Endothelial cell of umbilical vein (primary cell): ENCODE data around the gene PIF1. TPM values are rescaled to one million over a fixed set of nuclear protein-coding genes. Genes with fewer than 3 reads are reported as not detected.
A peak's percentile ranks its signal among the peaks of the same experiment; 100 is the strongest.

Experiments used
- BruUV-seq: library from RNA; stranded (reverse); fragments of 400-500 nt; replicated peaks from 2 replicates; lab custom pipeline; 2021; lab: Mats Ljungman, UMichigan
- CTCF ChIA-PET: fragments of 300-600, 350-600 bp; sonication (Branson Sonifier 250); formaldehyde crosslinking; loops from one replicate; lab custom pipeline; 2021; ENCODE audit warnings: antibody characterized with exemption, inconsistent platforms; lab: Charles Lee
- POLR2A ChIA-PET: fragments of 300-600, 350-600 bp; sonication (Branson Sonifier 250); formaldehyde crosslinking; loops from one replicate; lab custom pipeline; 2021; ENCODE audit warnings: antibody characterized with exemption, inconsistent platforms; lab: Charles Lee
- DNase-seq: peaks from one replicate; pipeline ENCODE4 v3.0.0-alpha.2; 2011; ENCODE audit warnings: low read depth, low spot score
- FAIRE-seq: peaks from 2 replicates; lab custom pipeline; 2011; peaks lifted over from hg19 to GRCh38; lab: Jason Lieb, UNC
- H2AFZ ChIP-seq: 2 replicates; pipeline ENCODE4 v1.6.0; 2012; ENCODE audit warnings: low read depth, low read length, control low read depth, inconsistent platforms
- H3K27ac ChIP-seq: 2 replicates; pipeline ENCODE4 v1.5.1; 2011; ENCODE audit warnings: low read depth, mild to moderate bottlenecking, control low read depth, low read length, moderate library complexity; ENCODE audit not compliant: insufficient read depth
- H3K27me3 ChIP-seq, 2 experiments: 2 replicates each; pipeline versions ENCODE4 v1.6.0 to v1.6.1; 2011; ENCODE audit warnings: low read length in 2 of 2, mixed read lengths in 1 of 2; ENCODE audit not compliant: control insufficient read depth in 2 of 2, insufficient read depth in 2 of 2
- H3K36me3 ChIP-seq, 2 experiments: 2 replicates in 1 of 2; 3 replicates in 1 of 2; pipeline ENCODE4 v1.5.1; 2011; ENCODE audit warnings: low read length in 2 of 2, mild to moderate bottlenecking in 1 of 2, moderate library complexity in 1 of 2; ENCODE audit not compliant: control insufficient read depth in 2 of 2, insufficient read depth in 2 of 2; ENCODE audit errors: extremely low read depth in 1 of 2
- H3K4me1 ChIP-seq: 3 replicates; pipeline ENCODE4 v1.5.1; 2011; ENCODE audit warnings: mild to moderate bottlenecking, low read length; ENCODE audit not compliant: control insufficient read depth, insufficient read depth; ENCODE audit errors: extremely low read depth
- H3K4me2 ChIP-seq: 2 replicates; pipeline ENCODE4 v1.6.1; 2011; ENCODE audit warnings: low read length, control low read depth, mixed read lengths; ENCODE audit not compliant: insufficient read depth
- H3K4me3 ChIP-seq, 3 experiments: fragments of 200-600 bp in 1 of 3; sonication (generic), shearing (Covaris generic) in 1 of 3; replicated peaks in 1 of 3; 2 replicates each; pipeline ENCODE4 v1.5.1; 2011 to 2016; ENCODE audit warnings: control low read depth in 3 of 3, low read length in 3 of 3, mild to moderate bottlenecking in 2 of 3, inconsistent platforms in 1 of 3, low read depth in 1 of 3, moderate library complexity in 1 of 3; ENCODE audit not compliant: insufficient read depth in 1 of 3
- H3K79me2 ChIP-seq: 2 replicates; pipeline ENCODE4 v1.6.0; 2012; ENCODE audit warnings: low read length, inconsistent platforms; ENCODE audit not compliant: control insufficient read depth, insufficient read depth
- H3K9ac ChIP-seq: replicated peaks from 2 replicates; pipeline ENCODE3; 2011; ENCODE audit warnings: low read length, control low read depth; ENCODE audit not compliant: insufficient read depth; ENCODE audit errors: extremely low read depth
- H3K9me1 ChIP-seq: replicated peaks from 3 replicates; pipeline ENCODE4 v1.6.0; 2011; ENCODE audit warnings: mild to moderate bottlenecking, low read length; ENCODE audit not compliant: control insufficient read depth, insufficient read depth; ENCODE audit errors: extremely low read depth
- H3K9me3 ChIP-seq: replicated peaks from 2 replicates; pipeline ENCODE4 v1.5.1; 2012; ENCODE audit warnings: low read length, inconsistent platforms; ENCODE audit not compliant: control insufficient read depth, insufficient read depth
- H4K20me1 ChIP-seq: replicated peaks from 2 replicates; pipeline ENCODE3; 2011; ENCODE audit warnings: mild to moderate bottlenecking, low read length; ENCODE audit not compliant: control insufficient read depth, insufficient read depth; ENCODE audit errors: extremely low read depth
- EZH2 ChIP-seq: IDR thresholded peaks from 2 replicates; pipeline ENCODE4 v1.6.1; 2012; ENCODE audit warnings: borderline replicate concordance, low read depth, mild to moderate bottlenecking, moderate library complexity, low read length, inconsistent platforms; ENCODE audit not compliant: severe bottlenecking
- FOS ChIP-seq: IDR thresholded peaks from 2 replicates; pipeline ENCODE4 v1.6.1; 2011; ENCODE audit warnings: mild to moderate bottlenecking, low read length, moderate library complexity, borderline replicate concordance; ENCODE audit not compliant: insufficient read depth
- GATA2 ChIP-seq: IDR thresholded peaks from 2 replicates; pipeline ENCODE4 v1.7.0; 2011; ENCODE audit warnings: low read depth, mild to moderate bottlenecking, moderate library complexity, mixed read lengths, low read length; ENCODE audit not compliant: insufficient read length, insufficient read depth
- JUN ChIP-seq: IDR thresholded peaks from 2 replicates; pipeline ENCODE4 v1.6.1; 2011; ENCODE audit warnings: borderline replicate concordance, low read depth; ENCODE audit not compliant: insufficient read length, insufficient read depth
- MYC ChIP-seq: IDR thresholded peaks from one replicate; pipeline ENCODE4 v1.6.1; 2011; ENCODE audit warnings: mild to moderate bottlenecking, low read depth, low read length
- POLR2A ChIP-seq: IDR thresholded peaks from 2 replicates; pipeline ENCODE4 v1.6.1; 2012; ENCODE audit warnings: low read depth, mild to moderate bottlenecking, control low read depth, low read length
- POLR2AphosphoS5 ChIP-seq: IDR thresholded peaks from 2 replicates; pipeline ENCODE4 v1.6.1; 2012; ENCODE audit warnings: low read depth, mild to moderate bottlenecking, control low read depth, low read length, moderate library complexity; ENCODE audit not compliant: insufficient read depth
- dilution Hi-C: fragments of 300-500 bp; cut with MboI; formaldehyde crosslinking; loops from one replicate; pipeline ENCODE4 v1.15.0; 2019; ENCODE audit warnings: low sequenced_read_pairs; ENCODE audit not compliant: extremely low pct_ligation_motif_present
- intact Hi-C: fragments of 100-400 bp; cut with micrococcal nuclease; formaldehyde crosslinking; loops from one replicate; pipeline ENCODE4 v1.10.0; 2022
- polyA plus RNA-seq, 4 experiments: library from polyadenylated mRNA; depleted of rRNA in 3 of 4; stranded (reverse) in 3 of 4; unstranded in 1 of 4; fragments of >200 nt; gene quantifications; 2 replicates each; pipeline versions ENCODE4 v1.2.1 to v1.2.3, GENCODE V29; 2011 to 2012; ENCODE audit warnings: missing spikeins in 1 of 4
- total RNA-seq: library from RNA; stranded (reverse); gene quantifications from 2 replicates; pipeline ENCODE4 v1.2.3, GENCODE V29; 2021
- TF ChIP-seq, protein P1 (sequence below), 2 donors: IDR thresholded peaks; 1 replicate in 1 of 2; 2 replicates in 1 of 2; pipeline ENCODE4 v1.5.1; 2011; ENCODE audit warnings: low read length in 2 of 2, mild to moderate bottlenecking in 2 of 2, moderate library complexity in 2 of 2, control low read depth in 1 of 2, inconsistent platforms in 1 of 2, low read depth in 1 of 2; ENCODE audit not compliant: insufficient read depth in 1 of 2; ENCODE audit errors: extremely low read depth in 1 of 2
- TF ChIP-seq, protein P2 (sequence below): IDR thresholded peaks from 2 replicates; pipeline ENCODE4 v1.6.1; 2011; ENCODE audit not compliant: insufficient read depth, insufficient read length

The PIF1 gene
- total and polyA plus RNA-seq, 2 donors (not counting 3 experiments of a cell fraction or from before 2014, with no cell fraction given) = 18.6 to 52.7 TPM

DNA sequence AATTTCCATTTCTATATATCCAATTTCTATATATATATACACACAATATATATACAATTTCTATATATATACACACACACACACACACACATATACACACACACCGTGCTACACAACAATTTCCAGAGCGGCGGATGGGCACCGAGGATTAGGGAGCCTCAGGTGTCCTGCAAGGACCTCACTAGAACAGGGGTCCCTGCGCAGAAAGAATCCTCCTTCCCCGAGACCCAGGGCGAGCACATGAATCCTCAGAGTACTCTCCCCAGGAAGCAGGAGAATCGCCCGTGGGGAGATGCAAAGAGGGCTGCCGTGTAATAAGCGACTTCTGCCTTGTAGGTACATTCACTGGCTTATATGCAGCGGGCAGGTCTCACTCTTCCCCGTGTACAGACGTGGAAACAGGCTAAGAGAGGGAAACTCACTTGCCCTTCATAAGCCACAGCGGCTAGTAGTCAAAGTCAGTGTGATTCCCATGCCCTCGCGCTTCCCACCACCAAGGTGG, 467 bp downstream of the PIF1 start:
- dilution Hi-C loops (no loop called here), intact Hi-C loops (loop anchor here (1.0 kb wide), 1 partner anchor 16 kb away; the partner anchor contains the start of gene PLEKHO2)
- ChIA-PET POLR2A (interaction anchor here (0.7 to 1.1 kb wide), 4 partner anchors 10 to 90 kb away, joined by 3 to 8 read pairs (median 4); no protein-coding TSS in a partner anchor), CTCF (interaction anchor here (0.9 to 2.0 kb wide), 5 partner anchors 11 to 97 kb away, joined by 3 to 9 read pairs (median 4); no protein-coding TSS in a partner anchor)
- Histone ChIP-seq H2AFZ (peak overlapping the region; percentile 56), H3K79me2 (peaks cover 10% of the 10 kb centered on the region), H3K9me1 (no peaks in the 10 kb centered on the region), H3K4me1 (peaks cover 15% of the 10 kb centered on the region), H3K4me3 (peak overlapping the region; percentile 39 to 73 (median 44)), H3K9me3 (no peaks in the 10 kb centered on the region), H3K27ac (no peak overlapping the region), H4K20me1 (no peaks in the 10 kb centered on the region), H3K4me2 (peak overlapping the region; percentile 98), H3K36me3 (no peaks in the 10 kb centered on the region), H3K9ac (peak overlapping the region; percentile 7), H3K27me3 (no peaks in the 10 kb centered on the region)
- BruUV-seq = TSS peak; percentile 50
- FAIRE-seq = no peak
- no peak for DNase-seq
- TF ChIP-seq, protein P1, sequence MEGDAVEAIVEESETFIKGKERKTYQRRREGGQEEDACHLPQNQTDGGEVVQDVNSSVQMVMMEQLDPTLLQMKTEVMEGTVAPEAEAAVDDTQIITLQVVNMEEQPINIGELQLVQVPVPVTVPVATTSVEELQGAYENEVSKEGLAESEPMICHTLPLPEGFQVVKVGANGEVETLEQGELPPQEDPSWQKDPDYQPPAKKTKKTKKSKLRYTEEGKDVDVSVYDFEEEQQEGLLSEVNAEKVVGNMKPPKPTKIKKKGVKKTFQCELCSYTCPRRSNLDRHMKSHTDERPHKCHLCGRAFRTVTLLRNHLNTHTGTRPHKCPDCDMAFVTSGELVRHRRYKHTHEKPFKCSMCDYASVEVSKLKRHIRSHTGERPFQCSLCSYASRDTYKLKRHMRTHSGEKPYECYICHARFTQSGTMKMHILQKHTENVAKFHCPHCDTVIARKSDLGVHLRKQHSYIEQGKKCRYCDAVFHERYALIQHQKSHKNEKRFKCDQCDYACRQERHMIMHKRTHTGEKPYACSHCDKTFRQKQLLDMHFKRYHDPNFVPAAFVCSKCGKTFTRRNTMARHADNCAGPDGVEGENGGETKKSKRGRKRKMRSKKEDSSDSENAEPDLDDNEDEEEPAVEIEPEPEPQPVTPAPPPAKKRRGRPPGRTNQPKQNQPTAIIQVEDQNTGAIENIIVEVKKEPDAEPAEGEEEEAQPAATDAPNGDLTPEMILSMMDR (IDR thresholded peaks at IDR 0.05; ENCODE audit: extremely low read depth in 1 of 2, insufficient read depth in 1 of 2, low read depth in 1 of 2, low read length in 2 of 2) = no peak
- TF ChIP-seq POLR2A = no peak
- TF ChIP-seq GATA2 = no peak

DNA sequence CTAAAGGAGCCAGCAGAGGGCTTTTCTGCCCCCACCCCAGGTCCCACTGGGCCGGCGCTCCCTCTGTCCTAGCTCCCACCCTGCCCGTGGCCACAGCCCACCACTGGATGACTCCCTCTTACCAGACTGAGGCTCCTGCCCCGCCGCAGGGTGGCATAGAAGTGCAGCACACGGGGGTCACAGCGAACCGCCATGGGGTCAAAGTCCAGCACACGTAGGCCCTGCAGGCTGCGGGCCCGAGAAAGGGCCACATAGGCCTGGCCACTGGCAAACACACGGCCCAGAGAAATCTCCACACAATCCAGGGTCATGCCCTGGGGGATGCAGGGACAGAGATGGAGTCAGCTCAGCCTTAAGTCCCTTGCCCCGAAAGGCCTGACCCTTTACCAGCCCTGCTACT, 9.0 kb downstream of the PIF1 start:
- CTCF ChIA-PET = interaction anchor here (1.4 to 1.5 kb wide), 2 partner anchors 19 to 73 kb away, joined by 3 to 4 read pairs; no protein-coding TSS in a partner anchor
- no peaks in the 10 kb centered on the region for H3K9me1 ChIP-seq
- POLR2A ChIA-PET = no interaction called here

More for the DNA sequence above, 9.0 kb downstream of the PIF1 start:
- dilution Hi-C loops = no loop called here
- H3K9me3 ChIP-seq = no peaks in the 10 kb centered on the region
- no TSS peak for BruUV-seq
- H3K27me3 ChIP-seq = no peaks in the 10 kb centered on the region
- no peak overlapping the region for H3K4me2 ChIP-seq
- no peak overlapping the region for H3K9ac ChIP-seq
- H2AFZ ChIP-seq = no peak overlapping the region
- H3K27ac ChIP-seq = no peak overlapping the region
- no peaks in the 10 kb centered on the region for H3K79me2 ChIP-seq
- H4K20me1 ChIP-seq = no peaks in the 10 kb centered on the region
- intact Hi-C loops = no loop called here
- H3K4me1 ChIP-seq = no peaks in the 10 kb centered on the region
- H3K36me3 ChIP-seq = peaks cover 0 to 11% of the 10 kb centered on the region in 2 experiments
- TF ChIP-seq EZH2 = no peak
- no peak for TF ChIP-seq POLR2A
- TF ChIP-seq, protein P1 (IDR thresholded peaks at IDR 0.05; ENCODE audit: extremely low read depth in 1 of 2, insufficient read depth in 1 of 2, low read depth in 1 of 2, low read length in 2 of 2) = no peak
- TF ChIP-seq POLR2AphosphoS5 = no peak
- TF ChIP-seq GATA2 = no peak
- TF ChIP-seq FOS = no peak
- no peak for TF ChIP-seq MYC
- TF ChIP-seq, protein P2, sequence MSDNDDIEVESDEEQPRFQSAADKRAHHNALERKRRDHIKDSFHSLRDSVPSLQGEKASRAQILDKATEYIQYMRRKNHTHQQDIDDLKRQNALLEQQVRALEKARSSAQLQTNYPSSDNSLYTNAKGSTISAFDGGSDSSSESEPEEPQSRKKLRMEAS = no peak
- TF ChIP-seq JUN = no peak
- H3K4me3 ChIP-seq = no peak overlapping the region
- FAIRE-seq (no peak), DNase-seq (no peak)
